Measurements from ENCODE around the gene PLXNC1.

PLXNC1 gene

DNA sequence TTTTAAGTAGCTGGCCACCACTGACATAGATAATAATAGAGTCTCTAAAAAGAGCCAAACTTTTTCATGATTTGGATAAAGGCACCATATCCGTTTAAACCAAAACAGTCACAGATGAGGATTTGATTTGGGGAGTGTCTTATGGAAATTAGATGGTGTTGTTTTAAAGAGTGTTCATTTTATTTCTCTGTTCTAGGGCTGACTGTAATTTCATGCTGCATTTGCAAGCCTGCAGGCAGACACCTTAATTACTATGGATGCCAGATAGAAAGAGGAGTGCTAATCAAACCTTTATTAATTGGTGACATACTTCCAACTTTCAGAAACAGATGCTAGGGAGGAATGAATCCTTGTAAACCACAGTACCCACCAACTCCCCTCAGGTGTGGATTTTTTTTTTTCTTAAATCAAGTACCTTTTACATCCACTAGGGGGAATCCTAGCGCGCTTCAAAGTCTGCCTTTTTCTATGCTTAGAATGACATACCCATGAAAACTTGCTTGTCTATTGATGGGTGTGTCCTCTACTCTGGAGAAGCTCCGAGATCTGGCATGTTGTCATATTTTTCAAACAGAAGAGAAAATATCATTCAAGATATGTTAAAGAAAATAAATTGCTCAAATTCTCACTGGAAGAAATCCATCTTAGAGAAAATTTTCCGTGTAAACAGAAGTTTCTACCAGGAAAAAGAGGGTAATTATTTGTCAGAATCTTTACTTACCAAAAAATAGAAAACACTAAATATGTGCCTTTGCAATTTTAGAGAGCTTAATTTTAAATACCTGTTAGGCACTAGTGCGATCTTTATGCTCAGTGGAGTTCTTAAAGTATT, 14.2 kb upstream of the PLXNC1 start:
- DNase-seq = peak in 2 of 58 donors; percentile 8 to 33

DNA sequence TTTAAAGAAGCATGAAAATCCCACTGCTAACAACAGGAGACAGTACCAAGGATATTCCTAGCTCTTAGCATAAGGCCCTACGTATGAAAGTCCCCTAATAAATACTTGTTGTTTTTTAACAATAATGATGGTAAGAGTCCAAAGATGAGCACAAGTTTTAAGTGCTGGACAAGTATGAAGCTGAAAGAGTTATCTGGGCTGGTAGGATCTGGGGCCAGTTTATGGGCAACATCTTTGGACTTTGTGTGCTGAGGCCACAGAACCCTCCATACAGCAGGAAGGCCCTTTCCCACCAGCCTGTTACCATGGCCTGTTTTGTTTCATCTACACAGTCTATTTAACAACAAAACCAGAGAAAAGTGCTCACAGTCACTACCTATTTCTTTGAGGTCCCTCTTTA, 12.5 kb upstream of the PLXNC1 start:
- DNase-seq = no peak

DNA sequence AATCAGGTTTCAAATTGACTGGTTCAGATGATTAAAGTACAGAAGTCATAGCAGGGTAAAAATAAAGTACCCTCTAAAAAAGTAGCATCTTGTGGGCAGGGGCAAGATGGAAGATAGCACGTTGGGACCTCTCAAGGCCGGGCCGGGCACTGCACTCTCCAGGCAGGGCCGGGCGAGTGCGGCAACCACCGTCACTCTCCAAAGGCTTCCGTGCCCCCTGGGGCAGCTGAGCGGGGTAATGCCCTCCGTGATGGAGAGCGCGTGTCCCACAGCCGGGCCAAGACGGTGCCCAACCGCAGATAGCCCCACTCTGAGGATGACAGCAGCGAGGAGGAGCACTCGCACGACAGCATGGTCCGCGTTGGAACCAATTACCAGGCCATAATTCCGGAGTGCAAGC, 8.6 kb upstream of the PLXNC1 start:
- DNase-seq = no peak

DNA sequence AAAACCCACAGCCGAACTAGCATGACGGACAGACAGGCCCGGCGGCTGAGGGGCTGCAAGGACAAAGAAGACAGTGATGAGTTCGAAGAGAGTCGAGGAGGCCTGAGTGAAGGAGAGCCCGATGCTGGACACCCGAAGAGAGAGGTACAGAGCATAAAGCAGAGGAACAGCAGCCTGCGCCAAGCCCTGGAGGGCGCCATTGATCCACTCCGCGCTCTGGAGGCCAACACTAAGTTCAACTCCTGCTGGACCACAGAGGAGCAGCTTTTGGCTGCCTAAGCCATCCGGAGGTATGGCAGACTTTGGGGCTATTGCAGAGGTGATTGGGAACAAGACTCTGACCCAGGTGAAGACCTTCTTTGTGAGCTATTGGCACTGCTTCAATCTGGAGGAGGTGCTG, 7.8 kb upstream of the PLXNC1 start:
- DNase-seq = no peak

DNA sequence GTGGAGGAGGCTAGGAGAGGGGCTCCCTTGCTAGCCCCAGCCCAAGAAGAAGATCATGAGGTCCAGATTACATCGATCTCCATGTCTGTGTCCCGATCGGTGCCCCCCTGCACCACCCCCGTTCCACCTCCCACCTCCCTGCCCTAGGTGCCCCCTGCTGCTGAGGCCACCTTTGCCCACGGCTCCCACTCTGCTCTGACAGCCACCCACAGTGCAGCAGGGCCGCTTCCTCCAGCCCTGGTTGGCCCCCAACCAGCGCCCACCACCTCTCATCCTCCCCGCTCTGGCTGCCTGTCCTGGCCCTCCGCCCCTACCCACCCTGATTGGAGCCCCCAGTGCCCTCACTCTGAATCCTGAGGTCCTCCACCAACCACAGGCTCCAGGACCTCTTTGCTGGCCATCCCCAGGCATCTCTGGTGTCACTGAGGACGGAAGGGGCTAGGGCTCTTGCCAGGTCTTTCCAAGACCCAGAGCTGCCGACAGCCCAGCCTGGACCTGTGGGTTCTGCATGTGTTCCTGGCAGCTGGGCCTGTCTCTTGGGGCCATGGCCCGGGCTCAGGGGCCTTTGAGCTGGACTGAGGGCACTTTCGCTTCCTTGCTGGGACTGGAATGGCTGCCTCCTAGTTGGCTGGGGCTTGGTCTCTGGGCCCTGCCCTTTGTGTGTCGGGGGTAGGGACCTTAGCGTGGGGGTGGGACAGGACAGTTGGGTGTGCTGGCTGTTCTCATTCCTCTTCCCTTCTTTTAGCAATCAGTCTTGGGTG, 7.2 kb upstream of the PLXNC1 start:
- DNase-seq = no peak

DNA sequence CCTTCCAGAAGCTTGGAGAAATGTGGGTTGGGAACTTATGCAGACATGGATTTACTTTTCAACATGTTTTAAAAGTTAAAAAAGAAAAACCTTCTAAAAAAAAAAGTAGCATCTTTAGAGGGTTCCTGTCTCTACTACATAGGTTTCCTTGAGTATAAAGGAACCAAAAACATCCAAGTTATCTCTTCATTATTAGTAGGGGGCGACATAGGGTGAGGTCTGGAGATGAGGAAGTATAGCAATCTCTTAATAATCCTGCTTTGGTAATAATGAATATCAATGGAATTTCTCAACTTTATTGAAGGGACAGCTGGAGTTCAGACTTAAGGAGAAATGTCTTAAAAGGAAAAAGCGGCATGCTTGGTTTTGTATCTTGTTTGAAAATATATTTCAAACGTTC, 6.5 kb upstream of the PLXNC1 start:
- DNase-seq = no peak

DNA sequence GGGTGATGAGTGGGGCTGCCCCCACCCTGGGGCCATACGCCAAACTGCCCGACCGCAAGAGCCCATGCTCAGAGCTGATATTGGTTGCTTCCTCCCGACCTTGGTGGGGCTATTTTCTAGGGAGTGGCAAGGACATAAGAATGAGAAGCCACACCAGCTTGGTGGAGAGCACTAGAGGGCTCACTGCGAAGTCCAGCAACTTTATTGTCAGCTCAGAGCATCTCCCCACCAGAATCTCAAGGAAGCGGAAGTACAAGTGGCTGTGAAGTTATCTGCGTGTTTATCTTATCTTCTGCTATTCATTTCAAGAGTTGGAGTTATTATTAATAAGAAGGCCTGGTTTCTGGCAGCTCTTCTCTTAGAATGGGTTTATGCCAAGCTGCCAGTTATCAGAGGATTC, 4.9 kb upstream of the PLXNC1 start:
- no peak for DNase-seq

DNA sequence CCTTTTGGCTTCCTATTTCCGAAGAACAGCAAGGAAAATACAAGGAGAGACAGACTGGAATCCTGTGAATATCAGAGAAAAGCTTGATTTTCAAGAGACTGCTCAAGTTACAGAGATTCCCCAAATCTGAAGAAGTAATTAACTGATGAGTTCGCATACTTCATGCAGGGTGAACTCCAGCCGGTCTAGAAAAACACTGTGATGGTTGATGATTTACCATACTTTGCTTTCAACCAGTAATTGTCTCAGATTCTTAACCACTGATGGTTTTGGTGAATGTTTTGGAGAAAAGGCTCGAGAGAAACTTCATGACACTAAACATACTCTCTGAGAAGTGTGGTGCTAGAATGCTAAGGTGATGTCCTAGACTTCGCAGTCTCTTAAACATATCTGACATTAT, 4.4 kb upstream of the PLXNC1 start:
- DNase-seq = no peak

DNA sequence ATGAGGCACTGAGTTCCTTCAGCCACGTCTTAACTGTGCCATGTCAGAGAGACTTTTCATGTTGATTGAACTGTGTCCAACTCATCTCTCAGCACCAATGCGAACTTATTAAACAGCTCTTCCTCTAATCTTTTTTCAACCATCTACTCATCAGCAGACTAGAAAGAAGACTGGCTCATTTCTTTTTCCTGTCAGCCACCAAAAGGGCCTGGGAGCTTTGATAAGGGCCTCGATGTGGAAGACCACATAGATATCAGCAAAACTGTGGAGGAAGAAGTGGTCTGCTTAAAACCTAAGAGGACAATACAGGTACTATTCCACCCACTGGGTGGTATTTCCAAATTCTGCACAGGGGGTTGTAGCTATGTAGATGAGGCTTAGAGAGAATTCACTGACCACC, 3.6 kb upstream of the PLXNC1 start:
- no peak for DNase-seq

DNA sequence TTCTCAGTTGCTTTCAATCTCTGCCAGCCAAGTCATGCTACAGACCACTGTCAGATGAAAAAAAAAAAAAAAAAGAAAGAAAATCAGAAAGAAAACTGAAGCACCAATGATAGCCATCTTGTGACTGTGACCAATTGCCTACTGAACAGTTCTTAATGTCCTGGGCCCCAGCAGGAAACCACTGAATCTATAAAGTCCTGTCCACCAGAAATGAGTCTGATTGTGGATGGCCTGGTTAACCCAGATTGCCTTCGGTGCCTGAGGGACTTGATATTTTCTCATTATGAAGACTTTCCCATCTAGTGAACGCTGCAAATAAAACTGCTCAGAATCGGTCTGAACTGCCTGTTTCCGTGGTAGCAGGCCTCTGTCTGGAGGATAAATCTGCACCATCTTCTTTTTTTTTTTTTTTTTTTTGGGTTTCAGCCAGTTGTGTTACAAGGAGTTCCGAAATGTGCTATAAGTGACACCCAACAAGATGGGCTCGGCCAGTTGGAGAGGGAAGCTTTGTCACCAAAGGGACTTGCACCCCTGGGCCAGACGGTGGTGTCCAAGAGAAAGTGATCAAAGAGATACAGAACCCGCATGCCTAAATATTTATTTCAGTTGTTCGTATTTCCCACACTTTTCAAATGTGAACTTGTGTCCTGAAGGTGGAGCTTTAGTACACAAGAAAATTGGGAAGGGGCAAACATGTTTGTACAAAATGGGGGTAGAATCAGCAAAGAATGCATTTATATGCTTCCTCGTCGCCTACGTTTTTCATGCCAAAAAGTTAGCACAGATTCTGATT, 3.0 kb upstream of the PLXNC1 start:
- peak in 12 of 58 donors; percentile 5 to 61 (median 14) for DNase-seq

DNA sequence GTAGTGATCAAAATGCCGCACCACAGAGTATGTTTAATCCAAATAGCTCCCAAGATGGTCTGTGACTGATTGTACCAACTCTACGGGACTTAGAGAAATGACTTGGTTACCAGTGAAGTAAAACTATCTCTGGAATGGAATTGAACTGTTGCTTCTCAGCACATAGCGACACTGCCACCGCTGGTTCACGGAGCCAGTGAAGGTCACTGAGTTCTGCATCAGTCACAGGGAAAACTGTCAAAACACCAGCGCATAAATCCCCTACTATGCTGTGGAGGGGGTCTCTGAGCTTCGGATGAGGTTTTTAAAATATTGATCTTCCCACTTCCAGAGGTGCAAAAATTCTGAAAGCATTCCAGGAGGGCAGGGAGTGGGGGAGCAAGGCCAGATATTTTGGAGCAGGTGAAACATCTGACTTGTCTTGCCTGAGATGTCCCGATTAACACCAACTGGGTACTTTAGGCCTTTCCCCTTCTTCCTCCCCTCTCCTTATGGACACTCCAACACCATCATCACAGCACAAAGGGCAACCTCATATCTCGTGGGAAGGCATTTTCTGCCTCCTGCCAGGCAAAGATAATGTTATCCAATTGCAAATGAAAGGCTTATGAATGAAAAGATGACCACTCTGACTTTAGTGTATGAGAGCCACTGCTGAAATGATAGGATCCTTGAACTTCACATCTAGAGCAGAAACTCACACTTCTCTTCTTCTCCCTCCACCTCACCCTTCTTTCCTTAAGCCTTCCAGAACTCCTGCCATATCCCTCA, 2.0 kb upstream of the PLXNC1 start:
- no peak for DNase-seq

DNA sequence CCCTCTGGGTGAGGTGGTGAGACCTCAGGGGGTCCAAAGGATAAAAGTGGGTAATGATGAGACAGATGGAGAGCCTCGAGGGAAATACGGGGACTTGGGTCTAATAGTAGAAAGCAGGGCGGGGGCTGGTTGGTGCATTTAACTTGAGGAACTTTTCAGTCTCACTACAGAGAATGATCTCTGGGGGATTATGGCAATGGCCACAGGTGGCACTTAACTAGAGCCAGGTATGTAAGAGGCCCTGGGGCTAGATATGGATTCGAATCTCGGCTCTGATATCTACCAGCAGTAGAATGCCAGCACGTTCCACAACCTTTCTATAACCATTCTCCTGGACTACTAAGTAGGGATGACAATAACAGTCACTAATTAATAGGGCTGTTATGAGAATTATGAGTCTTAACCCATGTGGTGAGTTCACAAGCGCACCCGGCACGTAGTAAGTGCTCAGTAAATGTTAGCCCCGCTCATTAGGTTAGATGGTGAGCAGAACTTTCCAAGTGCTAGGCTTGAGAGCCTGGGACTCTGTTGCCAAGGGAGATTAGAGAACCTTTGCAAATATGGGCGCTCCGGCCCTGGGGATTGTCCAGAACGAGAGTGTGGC, 888 bp upstream of the PLXNC1 start:
- no peak for DNase-seq

DNA sequence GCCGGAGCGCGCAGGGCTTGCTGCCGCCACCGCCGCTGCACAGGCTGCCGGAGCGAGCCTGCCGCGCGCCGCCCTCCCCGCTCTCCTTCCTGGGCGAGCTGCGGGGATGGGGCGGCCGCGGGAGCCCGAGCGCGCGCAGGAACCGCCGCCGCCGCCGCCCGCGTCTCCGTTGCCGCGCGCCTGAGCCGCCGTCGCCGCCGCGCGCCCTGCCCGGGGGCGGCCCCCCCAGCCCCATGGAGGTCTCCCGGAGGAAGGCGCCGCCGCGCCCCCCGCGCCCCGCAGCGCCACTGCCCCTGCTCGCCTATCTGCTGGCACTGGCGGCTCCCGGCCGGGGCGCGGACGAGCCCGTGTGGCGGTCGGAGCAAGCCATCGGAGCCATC, 352 bp downstream of the PLXNC1 start:
- peak in 5 of 58 donors; percentile 31 to 71 (median 50) for DNase-seq

DNA sequence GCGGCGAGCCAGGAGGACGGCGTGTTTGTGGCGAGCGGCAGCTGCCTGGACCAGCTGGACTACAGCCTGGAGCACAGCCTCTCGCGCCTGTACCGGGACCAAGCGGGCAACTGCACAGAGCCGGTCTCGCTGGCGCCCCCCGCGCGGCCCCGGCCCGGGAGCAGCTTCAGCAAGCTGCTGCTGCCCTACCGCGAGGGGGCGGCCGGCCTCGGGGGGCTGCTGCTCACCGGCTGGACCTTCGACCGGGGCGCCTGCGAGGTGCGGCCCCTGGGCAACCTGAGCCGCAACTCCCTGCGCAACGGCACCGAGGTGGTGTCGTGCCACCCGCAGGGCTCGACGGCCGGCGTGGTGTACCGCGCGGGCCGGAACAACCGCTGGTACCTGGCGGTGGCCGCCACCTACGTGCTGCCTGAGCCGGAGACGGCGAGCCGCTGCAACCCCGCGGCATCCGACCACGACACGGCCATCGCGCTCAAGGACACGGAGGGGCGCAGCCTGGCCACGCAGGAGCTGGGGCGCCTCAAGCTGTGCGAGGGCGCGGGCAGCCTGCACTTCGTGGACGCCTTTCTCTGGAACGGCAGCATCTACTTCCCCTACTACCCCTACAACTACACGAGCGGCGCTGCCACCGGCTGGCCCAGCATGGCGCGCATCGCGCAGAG, 873 bp downstream of the PLXNC1 start:
- peak in 16 of 58 donors; percentile 14 to 53 (median 40) for DNase-seq

DNA sequence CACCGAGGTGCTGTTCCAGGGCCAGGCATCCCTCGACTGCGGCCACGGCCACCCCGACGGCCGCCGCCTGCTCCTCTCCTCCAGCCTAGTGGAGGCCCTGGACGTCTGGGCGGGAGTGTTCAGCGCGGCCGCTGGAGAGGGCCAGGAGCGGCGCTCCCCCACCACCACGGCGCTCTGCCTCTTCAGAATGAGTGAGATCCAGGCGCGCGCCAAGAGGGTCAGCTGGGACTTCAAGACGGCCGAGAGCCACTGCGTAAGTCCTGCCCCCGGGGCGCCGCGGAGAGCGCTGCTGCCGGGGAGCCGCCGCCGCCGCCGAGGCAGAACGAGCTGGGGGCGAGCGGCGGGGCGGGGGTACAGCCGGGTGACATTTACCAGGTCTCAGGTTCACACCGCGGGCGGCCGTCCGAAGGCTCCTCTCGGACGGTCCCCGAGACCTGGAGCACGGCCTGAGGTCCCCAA, 1.4 kb downstream of the PLXNC1 start:
- DNase-seq = peak in 21 of 58 donors; percentile 2 to 59 (median 35)

DNA sequence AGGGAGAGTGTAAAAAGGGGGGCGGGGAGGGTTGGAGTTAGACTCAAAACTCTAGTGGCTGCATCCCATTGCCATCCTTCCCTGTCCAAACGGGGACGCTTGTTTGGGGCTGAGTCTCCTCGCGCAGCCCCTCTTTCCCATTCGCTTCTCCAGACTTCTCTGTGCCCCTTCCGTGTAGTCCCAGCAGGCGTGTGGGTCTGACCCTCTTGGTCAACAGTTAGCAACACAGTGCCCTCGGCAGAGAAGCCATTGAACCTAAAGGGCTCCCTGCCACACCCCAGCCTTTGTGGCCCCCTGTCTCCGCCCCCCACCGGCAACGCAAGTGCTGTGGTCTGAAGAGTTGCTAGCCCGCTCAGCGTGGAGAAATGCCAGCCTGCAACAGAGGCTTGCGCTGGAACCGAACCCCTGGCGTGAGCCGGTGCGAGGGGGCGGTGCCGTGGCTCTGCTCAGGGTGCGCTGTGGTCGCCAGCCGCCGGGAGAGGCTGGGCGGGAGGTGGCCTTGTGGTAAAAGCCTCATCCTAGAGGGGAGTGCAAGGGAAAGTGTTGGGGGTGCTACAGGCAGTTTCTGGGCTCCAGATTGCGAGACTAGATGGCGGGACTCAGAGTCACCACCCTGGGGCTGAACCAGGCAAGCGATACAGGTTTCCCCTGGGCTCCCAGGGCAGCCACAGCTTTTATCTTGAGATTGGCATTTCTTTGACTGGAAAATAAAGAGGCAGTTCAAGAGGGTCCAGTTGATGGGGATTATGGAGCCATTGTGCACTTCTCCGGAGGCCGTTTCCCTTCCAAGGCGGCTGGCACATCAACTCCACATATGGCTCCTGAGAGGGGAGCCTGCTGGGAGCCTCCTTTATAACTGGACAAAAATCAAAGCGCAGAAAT, 2.1 kb downstream of the PLXNC1 start:
- DNase-seq = peak in 6 of 58 donors; percentile 9 to 44 (median 16)

DNA sequence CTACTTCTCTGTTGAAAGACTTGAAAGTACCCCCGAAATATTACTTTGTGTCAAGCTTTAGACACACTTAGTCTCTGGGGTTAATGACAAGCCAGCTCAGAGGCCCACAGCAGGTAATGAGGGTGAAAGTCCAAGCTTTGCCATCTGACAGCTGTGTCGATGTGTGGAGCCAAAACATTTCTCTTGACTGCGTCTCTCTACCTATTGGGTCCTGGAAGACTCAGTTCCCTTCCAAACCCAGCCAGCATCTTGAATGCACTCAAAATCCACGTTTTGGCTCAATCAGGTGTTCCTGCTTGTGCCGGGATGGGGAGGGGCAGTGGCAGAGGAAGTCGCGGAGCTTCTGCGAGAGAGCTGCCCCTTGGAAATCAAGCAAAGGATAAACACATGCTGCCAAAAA, 3.2 kb downstream of the PLXNC1 start:
- peak in 2 of 58 donors; percentile 12 to 21 for DNase-seq

DNA sequence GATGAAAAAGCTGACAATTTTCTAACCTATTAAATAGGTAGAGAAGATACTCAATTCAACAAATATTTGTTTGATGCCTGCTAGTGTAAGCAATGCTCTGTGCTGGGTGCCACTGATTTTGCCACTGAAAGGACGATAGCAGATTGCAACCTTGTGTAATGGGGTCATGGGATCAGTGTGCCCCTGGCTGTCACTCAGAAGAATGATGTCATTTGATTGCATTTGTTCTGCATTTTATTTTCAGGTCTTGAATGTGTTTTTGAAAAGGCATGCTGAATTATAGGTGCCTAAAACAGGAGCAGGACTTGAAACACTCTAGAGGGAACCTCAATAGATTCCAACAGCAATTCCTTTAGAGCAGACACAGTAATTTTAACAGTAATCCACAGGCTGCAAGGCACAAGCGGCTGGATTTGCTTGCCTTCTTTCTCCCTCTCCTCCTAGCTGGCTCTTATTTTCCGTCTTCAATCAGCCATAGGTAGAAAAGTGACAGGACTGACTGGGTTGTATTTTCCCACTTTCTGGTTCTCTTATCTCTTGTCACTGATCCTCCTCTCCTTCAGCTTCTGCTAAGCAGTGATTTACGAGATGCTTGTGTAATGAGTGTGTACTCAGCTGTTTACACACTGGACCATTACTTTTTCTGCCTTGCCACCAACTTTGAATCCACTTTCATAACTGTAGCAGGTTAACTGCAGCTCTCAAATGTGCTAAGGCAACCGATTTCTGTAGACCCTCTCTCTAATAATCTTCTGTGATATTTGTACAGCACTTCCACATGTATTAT, 4.1 kb downstream of the PLXNC1 start:
- no peak for DNase-seq
